Left lung (tissue), 10 donors: ENCODE measurements around the gene IL21R. TPM values are rescaled to one million over a fixed set of nuclear protein-coding genes. Genes with fewer than 3 reads are reported as not detected.

ENCODE experiments used
- ATAC-seq: fragments of 200-7000 bp; cut with Tn5 transposase; one replicate; pipeline ENCODE4 v1.9.1; 2020; ENCODE audit warnings: moderate library complexity
- DNase-seq, 4 donors: peaks; one replicate each; pipeline ENCODE4 v3.0.0-alpha.2; 2013 to 2020
- H3K27ac ChIP-seq, 2 donors: fragments of 200-600 bp; sonication (generic) in 1 of 2; one replicate each; pipeline versions ENCODE4 v1.5.0 to v1.8.0; 2020 to 2021
- H3K27me3 ChIP-seq, 2 donors: fragments of 200-600 bp; sonication (generic) in 1 of 2; one replicate each; pipeline versions ENCODE4 v1.5.0 to v1.8.0; 2020 to 2021
- H3K36me3 ChIP-seq, 2 donors: fragments of 200-600 bp; sonication (generic) in 1 of 2; one replicate each; pipeline versions ENCODE4 v1.5.0 to v1.8.0; 2020 to 2021
- H3K4me1 ChIP-seq, 2 donors: fragments of 200-600 bp; one replicate each; pipeline ENCODE4 v1.8.0; 2021
- H3K4me3 ChIP-seq, 2 donors: fragments of 200-600 bp; sonication (generic) in 1 of 2; one replicate each; pipeline versions ENCODE4 v1.5.0 to v1.8.0; 2020 to 2021; ENCODE audit warnings: mild to moderate bottlenecking in 1 of 2
- H3K9me3 ChIP-seq, 2 donors: fragments of 200-600 bp; sonication (generic) in 1 of 2; one replicate each; pipeline versions ENCODE4 v1.5.0 to v1.8.0; 2020 to 2021
- intact Hi-C, 2 donors: fragments of 100-400 bp; cut with DNase I; formaldehyde crosslinking; loops; one replicate each; pipeline versions ENCODE4 v1.11.2 to v1.14.2; 2022
- polyA plus RNA-seq, 6 donors: library from polyadenylated mRNA; unstranded; fragments of 120-200 nt; gene quantifications; one replicate each; pipeline ENCODE4 v1.2.1, GENCODE V29; 2013; ENCODE audit not compliant: insufficient read length in 6 of 6
- total RNA-seq, 2 donors: library from RNA; stranded (reverse); fragmentation: NEBNext Ultra II Directional; extraction: Animal tissue kit (Norgen Biotek cat#: 25700); gene quantifications; one replicate each; pipeline ENCODE4 v1.2.1, GENCODE V29; 2021
- TF ChIP-seq, protein P1 (sequence below), 2 donors: fragments of 200-600 bp; sonication (generic) in 1 of 2; IDR thresholded peaks; one replicate each; pipeline versions ENCODE4 v1.5.0 to v1.8.0; 2021; ENCODE audit warnings: antibody characterized with exemption in 2 of 2
- donor health status: DM: no; HTN: yes; CAD: no.
- donor health status: DM: no; HTN: no; CAD: no.

The IL21R gene
- total and polyA plus RNA-seq, 8 donors = 1.2 to 4.3 (median 3.9) TPM

- H3K4me1 ChIP-seq = peaks cover 9 to 44% of the 10 kb centered on the region in 2 donors
- peaks cover 0 to 23% of the 10 kb centered on the region in 2 donors for H3K36me3 ChIP-seq
- H3K27ac ChIP-seq = peak overlapping the region in 1 of 2 donors; percentile 78
- TF ChIP-seq, protein P1, sequence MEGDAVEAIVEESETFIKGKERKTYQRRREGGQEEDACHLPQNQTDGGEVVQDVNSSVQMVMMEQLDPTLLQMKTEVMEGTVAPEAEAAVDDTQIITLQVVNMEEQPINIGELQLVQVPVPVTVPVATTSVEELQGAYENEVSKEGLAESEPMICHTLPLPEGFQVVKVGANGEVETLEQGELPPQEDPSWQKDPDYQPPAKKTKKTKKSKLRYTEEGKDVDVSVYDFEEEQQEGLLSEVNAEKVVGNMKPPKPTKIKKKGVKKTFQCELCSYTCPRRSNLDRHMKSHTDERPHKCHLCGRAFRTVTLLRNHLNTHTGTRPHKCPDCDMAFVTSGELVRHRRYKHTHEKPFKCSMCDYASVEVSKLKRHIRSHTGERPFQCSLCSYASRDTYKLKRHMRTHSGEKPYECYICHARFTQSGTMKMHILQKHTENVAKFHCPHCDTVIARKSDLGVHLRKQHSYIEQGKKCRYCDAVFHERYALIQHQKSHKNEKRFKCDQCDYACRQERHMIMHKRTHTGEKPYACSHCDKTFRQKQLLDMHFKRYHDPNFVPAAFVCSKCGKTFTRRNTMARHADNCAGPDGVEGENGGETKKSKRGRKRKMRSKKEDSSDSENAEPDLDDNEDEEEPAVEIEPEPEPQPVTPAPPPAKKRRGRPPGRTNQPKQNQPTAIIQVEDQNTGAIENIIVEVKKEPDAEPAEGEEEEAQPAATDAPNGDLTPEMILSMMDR (IDR thresholded peaks at IDR 0.05) = peak; percentile 81 to 87
- peak overlapping the region in 1 of 2 donors; percentile 15 for H3K4me3 ChIP-seq
- no peaks in the 10 kb centered on the region for H3K9me3 ChIP-seq
- no peaks in the 10 kb centered on the region for H3K27me3 ChIP-seq
- ATAC-seq (peak; percentile 84), DNase-seq (peak; percentile 37 to 93 (median 74))
- intact Hi-C loops = loop anchor here in 1 of 2 donors (5.0 kb wide), 2 partner anchors 135 to 190 kb away; no protein-coding TSS in a partner anchor
Measured at GRCh38 chr16:27367461-27368357, 34.3 kb upstream of the IL21R start.

DNA sequence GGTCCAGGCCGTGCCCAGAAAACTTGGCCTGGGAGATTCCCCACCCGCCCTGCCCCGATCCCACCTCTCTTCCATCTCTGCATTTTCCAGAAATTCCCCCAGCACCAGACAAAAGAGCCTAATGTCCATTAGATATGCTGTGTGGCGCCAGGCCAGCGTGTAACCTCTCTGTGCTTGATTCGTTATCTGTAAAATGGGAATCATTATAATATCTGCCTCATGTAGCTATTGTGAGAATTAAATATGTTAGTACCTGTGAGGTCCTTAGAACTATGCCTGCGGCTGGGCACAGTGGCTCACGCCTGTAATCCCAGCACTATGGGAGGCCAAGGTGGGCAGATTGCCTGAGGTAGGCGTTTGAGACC, 33.6 kb upstream of the IL21R start:
- TF ChIP-seq, protein P1 (IDR thresholded peaks at IDR 0.05) = peak in 1 of 2 donors; percentile 21
- H3K27ac ChIP-seq = peak overlapping the region in 1 of 2 donors; percentile 78
- H3K9me3 ChIP-seq = no peaks in the 10 kb centered on the region
- H3K4me1 ChIP-seq = peaks cover 9 to 42% of the 10 kb centered on the region in 2 donors
- no peak for DNase-seq
- ATAC-seq = no peak
- H3K36me3 ChIP-seq = peaks cover 0 to 17% of the 10 kb centered on the region in 2 donors
- intact Hi-C loops = loop anchor here in 1 of 2 donors (5.0 kb wide), 2 partner anchors 136 to 191 kb away; no protein-coding TSS in a partner anchor
- no peaks in the 10 kb centered on the region for H3K27me3 ChIP-seq
- H3K4me3 ChIP-seq = no peak overlapping the region

DNA sequence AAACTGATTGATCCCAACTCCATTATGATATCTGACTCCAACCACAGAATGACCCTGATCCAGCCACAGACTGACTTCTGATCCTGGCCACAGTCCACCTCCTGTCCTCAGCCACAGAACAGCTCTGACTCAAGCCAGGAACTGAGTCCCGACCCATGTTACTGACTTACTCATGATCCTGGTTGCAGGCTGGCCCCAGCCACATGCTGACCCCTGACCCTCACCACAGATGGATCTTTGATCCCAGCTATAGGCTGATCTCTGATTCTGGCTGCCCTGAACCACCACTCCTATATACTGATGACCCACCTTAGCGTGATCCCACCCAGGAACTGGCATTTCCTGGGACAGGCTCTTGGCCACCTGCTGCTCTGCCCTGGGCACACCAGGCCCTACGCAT, 32.2 kb upstream of the IL21R start:
- H3K27me3 ChIP-seq = no peaks in the 10 kb centered on the region
- H3K36me3 ChIP-seq = peaks cover 0 to 2% of the 10 kb centered on the region in 2 donors
- no peaks in the 10 kb centered on the region for H3K9me3 ChIP-seq
- intact Hi-C loops = loop anchor here in 1 of 2 donors (5.0 to 10.0 kb wide), 3 partner anchors 65 to 193 kb away; no protein-coding TSS in a partner anchor
- TF ChIP-seq, protein P1 (IDR thresholded peaks at IDR 0.05) = no peak
- no peak overlapping the region for H3K27ac ChIP-seq
- DNase-seq (no peak), ATAC-seq (no peak)
- H3K4me3 ChIP-seq = no peak overlapping the region
- H3K4me1 ChIP-seq = peaks cover 3 to 42% of the 10 kb centered on the region in 2 donors

DNA sequence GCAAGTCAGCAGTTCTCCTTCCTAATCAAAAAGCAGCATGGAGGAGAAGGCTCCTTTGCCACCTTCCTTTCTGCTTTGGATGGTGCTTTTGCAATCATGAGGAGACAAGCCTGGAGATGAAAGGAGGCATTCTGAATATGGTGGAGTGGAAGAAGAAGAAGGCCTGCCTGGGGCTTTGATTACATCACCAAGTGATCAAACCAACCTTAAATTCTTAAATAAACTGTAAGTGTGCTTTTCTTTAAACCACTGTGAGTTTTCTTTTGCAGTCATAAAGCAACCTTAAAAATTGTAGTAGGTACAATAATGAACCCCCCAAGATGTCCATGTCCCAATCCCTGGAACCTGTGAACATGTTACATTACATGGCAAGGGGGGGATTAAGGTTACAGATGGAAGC, 31.7 kb upstream of the IL21R start:
- ATAC-seq = no peak
- Histone ChIP-seq H3K4me3 (no peak overlapping the region), H3K27ac (no peak overlapping the region), H3K36me3 (no peaks in the 10 kb centered on the region), H3K27me3 (no peaks in the 10 kb centered on the region), H3K9me3 (no peaks in the 10 kb centered on the region), H3K4me1 (peaks cover 3 to 42% of the 10 kb centered on the region in 2 donors)
- DNase-seq = no peak
- intact Hi-C loops = loop anchor here in 1 of 2 donors (10.0 kb wide), 1 partner anchor 64 kb away; no protein-coding TSS in a partner anchor
- TF ChIP-seq, protein P1 (IDR thresholded peaks at IDR 0.05) = no peak

DNA sequence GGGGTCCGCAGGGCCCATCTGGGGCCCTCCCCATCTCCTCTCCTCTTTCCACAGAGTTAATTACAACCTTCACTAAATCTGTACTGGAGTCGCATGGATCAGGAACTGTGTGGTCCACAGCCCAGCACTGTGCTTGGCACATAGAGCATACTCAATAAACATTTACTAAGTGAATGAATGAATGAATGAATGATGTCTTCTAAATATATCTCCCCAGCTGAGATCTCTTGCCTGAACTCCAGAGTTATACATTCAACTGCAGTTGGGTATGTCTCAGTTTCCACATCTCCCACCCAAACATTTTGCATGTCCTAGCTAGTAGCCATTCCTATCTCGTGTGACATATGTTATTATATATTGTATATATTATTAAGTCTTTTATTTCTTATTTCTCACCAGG, 28.7 kb upstream of the IL21R start:
- H3K4me3 ChIP-seq = no peak overlapping the region
- TF ChIP-seq, protein P1 (IDR thresholded peaks at IDR 0.05) = no peak
- H3K4me1 ChIP-seq = peaks cover 0 to 30% of the 10 kb centered on the region in 2 donors
- DNase-seq (no peak), ATAC-seq (no peak)
- H3K27ac ChIP-seq = no peak overlapping the region
- no peaks in the 10 kb centered on the region for H3K9me3 ChIP-seq
- H3K27me3 ChIP-seq = no peaks in the 10 kb centered on the region
- intact Hi-C loops = loop anchor here in 1 of 2 donors (10.0 kb wide), 1 partner anchor 61 kb away; no protein-coding TSS in a partner anchor
- no peaks in the 10 kb centered on the region for H3K36me3 ChIP-seq
